SU-DHL-6 (cell line): ENCODE data around the gene TMEM192.
"Not testable (repeated sequence)": the region's sequence is repeated elsewhere in the genome, so short reads cannot be mapped to it uniquely, and the experiment has no call there.

ENCODE experiments used
- H2AFZ ChIP-seq: fragments of 200-600 bp; sonication (generic); 2 replicates; pipeline ENCODE4 v1.6.1; 2014; ENCODE audit warnings: low read depth, mild to moderate bottlenecking, moderate library complexity, mixed read lengths, antibody characterized with exemption, low read length; ENCODE audit not compliant: severe bottlenecking
- H3F3A ChIP-seq: fragments of 200-600 bp; shearing (Covaris generic); 2 replicates; pipeline ENCODE4 v1.6.0; 2016; ENCODE audit warnings: antibody characterized with exemption, mild to moderate bottlenecking; ENCODE audit not compliant: insufficient read depth
- H3K27ac ChIP-seq: fragments of 200-600 bp; sonication (generic); 2 replicates; pipeline ENCODE4 v1.5.1; 2016; ENCODE audit warnings: low read depth, mild to moderate bottlenecking, low read length, moderate library complexity, mixed read lengths
- H3K27me3 ChIP-seq: fragments of 200-600 bp; sonication (generic), shearing (Covaris generic); 2 replicates; pipeline ENCODE4 v1.6.0; 2014; ENCODE audit warnings: mild to moderate bottlenecking, low read length
- H3K36me3 ChIP-seq: fragments of 200-600 bp; sonication (generic); 2 replicates; pipeline ENCODE4 v1.6.1; 2014; ENCODE audit warnings: mild to moderate bottlenecking, low read length, mixed read lengths
- H3K4me2 ChIP-seq: fragments of 300-600, 200-600 bp; shearing (Covaris generic), sonication (generic); 2 replicates; pipeline ENCODE4 v1.6.0; 2014; ENCODE audit warnings: low read length, low read depth, mild to moderate bottlenecking; ENCODE audit not compliant: poor library complexity, severe bottlenecking
- H3K4me3 ChIP-seq: fragments of 200-600 bp; sonication (generic); 2 replicates; pipeline ENCODE4 v1.5.1; 2014; ENCODE audit warnings: antibody characterized with exemption, low read length, mild to moderate bottlenecking, mixed read lengths; ENCODE audit not compliant: insufficient read depth, poor library complexity, severe bottlenecking
- H3K79me2 ChIP-seq: fragments of 200-600 bp; sonication (generic); 2 replicates; pipeline ENCODE4 v1.6.1; 2014; ENCODE audit warnings: mild to moderate bottlenecking, low read length, moderate library complexity; ENCODE audit not compliant: insufficient read depth
- H3K9ac ChIP-seq: fragments of 200-600 bp; sonication (generic); 2 replicates; pipeline ENCODE4 v1.7.0; 2014; ENCODE audit warnings: mild to moderate bottlenecking, low read length
- H3K9me2 ChIP-seq: fragments of 200-600 bp; sonication (generic); replicated peaks from 2 replicates; pipeline ENCODE4 v1.6.1; 2014; ENCODE audit warnings: low read length; ENCODE audit not compliant: insufficient read depth
- H3K9me3 ChIP-seq: fragments of 200-600 bp; sonication (generic); 2 replicates; pipeline ENCODE4 v1.6.1; 2014; ENCODE audit warnings: low read length, mixed read lengths; ENCODE audit not compliant: insufficient read depth
- H4K20me1 ChIP-seq: fragments of 200-600 bp; sonication (generic); 2 replicates; pipeline ENCODE4 v1.6.1; 2014; ENCODE audit warnings: low read depth, mild to moderate bottlenecking, antibody characterized with exemption, low read length, moderate library complexity, mixed read lengths
- EZH2phosphoT487 ChIP-seq: fragments of 200-600 bp; sonication (generic), shearing (Covaris generic); conservative IDR thresholded peaks from 2 replicates; pipeline ENCODE4 v1.6.1; 2018; ENCODE audit warnings: mild to moderate bottlenecking, antibody characterized with exemption, low read length, moderate library complexity, mixed read lengths
- TF ChIP-seq, protein P1 (sequence below): fragments of 200-600 bp; sonication (generic); IDR thresholded peaks from one replicate; pipeline ENCODE4 v1.5.1; 2017; ENCODE audit warnings: antibody characterized with exemption, mild to moderate bottlenecking, low read length, moderate library complexity; ENCODE audit not compliant: insufficient read depth, poor library complexity, severe bottlenecking

TMEM192 gene

DNA sequence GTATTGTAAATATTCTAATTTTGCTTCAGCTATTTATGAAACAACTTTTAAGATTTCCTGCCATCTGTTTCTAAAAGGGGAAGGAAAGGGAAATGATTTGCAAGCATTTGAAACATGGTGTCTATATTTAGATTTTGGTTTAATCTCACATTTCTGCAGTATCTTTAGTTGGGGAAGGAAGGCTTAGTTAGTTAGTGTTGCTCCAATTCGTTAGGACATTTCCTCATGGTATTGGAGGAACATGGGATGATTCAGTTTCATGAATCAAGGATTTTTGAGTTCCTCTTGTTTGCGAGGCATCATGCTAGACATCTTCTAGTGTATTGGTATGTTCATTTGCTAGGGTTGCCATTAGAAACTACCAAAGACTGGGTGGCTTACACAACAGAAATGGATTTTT lies 20.5 kb upstream of the TMEM192 start:
- Histone ChIP-seq H3K79me2 (no peaks in the 10 kb centered on the region), H3F3A (no peaks in the 10 kb centered on the region), H3K4me2 (no peak overlapping the region), H4K20me1 (no peaks in the 10 kb centered on the region), H3K9ac (no peak overlapping the region), H3K36me3 (no peaks in the 10 kb centered on the region), H3K9me3 (no peaks in the 10 kb centered on the region), H3K4me3 (no peak overlapping the region), H3K27me3 (no peaks in the 10 kb centered on the region), H2AFZ (no peak overlapping the region), H3K9me2 (no peaks in the 10 kb centered on the region), H3K27ac (no peak overlapping the region)
- TF ChIP-seq EZH2phosphoT487 = no peak
- TF ChIP-seq, protein P1, sequence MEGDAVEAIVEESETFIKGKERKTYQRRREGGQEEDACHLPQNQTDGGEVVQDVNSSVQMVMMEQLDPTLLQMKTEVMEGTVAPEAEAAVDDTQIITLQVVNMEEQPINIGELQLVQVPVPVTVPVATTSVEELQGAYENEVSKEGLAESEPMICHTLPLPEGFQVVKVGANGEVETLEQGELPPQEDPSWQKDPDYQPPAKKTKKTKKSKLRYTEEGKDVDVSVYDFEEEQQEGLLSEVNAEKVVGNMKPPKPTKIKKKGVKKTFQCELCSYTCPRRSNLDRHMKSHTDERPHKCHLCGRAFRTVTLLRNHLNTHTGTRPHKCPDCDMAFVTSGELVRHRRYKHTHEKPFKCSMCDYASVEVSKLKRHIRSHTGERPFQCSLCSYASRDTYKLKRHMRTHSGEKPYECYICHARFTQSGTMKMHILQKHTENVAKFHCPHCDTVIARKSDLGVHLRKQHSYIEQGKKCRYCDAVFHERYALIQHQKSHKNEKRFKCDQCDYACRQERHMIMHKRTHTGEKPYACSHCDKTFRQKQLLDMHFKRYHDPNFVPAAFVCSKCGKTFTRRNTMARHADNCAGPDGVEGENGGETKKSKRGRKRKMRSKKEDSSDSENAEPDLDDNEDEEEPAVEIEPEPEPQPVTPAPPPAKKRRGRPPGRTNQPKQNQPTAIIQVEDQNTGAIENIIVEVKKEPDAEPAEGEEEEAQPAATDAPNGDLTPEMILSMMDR = no peak

DNA sequence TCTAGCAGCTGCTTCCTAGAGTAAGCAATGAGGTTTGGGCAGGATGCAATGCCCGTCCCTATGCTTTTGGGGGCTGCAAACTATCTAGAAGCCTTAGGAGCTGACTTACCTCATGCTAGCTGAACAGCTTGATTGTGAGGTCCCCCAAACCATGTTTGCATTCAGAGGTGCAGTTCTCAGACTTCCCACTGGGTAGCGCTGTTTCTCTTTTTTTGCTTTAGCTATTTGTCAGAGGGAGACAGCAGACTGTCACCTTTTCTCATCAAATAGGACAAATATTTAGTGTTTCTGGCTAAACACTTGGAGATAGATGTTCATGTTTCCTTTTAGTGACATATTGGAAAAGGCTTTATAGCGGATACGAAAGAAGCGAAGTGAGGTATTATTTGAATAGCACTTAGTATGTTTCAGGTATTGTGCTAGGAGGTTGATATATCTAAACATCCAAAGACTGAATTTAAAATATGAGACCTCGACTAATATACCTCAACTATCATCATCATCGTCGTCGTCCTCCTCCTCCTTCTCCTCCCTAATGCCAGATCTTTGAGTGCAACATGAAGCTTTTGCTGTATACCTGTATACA lies 18.7 kb upstream of the TMEM192 start:
- no peaks in the 10 kb centered on the region for H3K9me3 ChIP-seq
- no peak overlapping the region for H3K27ac ChIP-seq
- no peak overlapping the region for H3K9ac ChIP-seq
- H3K4me2 ChIP-seq = no peak overlapping the region
- no peak overlapping the region for H2AFZ ChIP-seq
- no peak for TF ChIP-seq EZH2phosphoT487
- TF ChIP-seq, protein P1 = peak; percentile 87
- H3K27me3 ChIP-seq = no peaks in the 10 kb centered on the region
- no peaks in the 10 kb centered on the region for H3K79me2 ChIP-seq
- H3K9me2 ChIP-seq = no peaks in the 10 kb centered on the region
- no peaks in the 10 kb centered on the region for H3F3A ChIP-seq
- H4K20me1 ChIP-seq = no peaks in the 10 kb centered on the region
- no peaks in the 10 kb centered on the region for H3K36me3 ChIP-seq
- H3K4me3 ChIP-seq = no peak overlapping the region

DNA sequence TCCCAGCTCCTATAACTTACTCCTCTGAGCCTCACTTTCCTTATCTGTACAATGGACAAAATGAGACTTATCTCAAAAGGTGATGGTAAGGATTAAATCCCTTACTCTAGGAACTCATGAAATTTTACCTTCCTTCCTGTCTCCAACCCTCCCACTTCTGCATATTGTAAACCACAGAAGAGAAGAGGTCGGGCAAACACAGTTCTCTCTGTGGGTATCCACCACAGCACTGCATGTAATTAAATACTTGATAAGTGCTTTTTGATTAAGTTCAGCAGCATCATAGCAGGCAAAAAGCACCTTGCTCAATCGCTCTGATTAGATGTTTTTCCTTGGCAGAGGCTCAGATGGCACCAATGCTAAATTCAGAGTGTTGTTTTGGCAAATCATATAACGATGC lies 17.3 kb upstream of the TMEM192 start:
- no peak overlapping the region for H2AFZ ChIP-seq
- H3K4me2 ChIP-seq = no peak overlapping the region
- H3K4me3 ChIP-seq = no peak overlapping the region
- no peaks in the 10 kb centered on the region for H3F3A ChIP-seq
- no peaks in the 10 kb centered on the region for H3K27me3 ChIP-seq
- H3K9me3 ChIP-seq = no peaks in the 10 kb centered on the region
- no peaks in the 10 kb centered on the region for H3K79me2 ChIP-seq
- no peak for TF ChIP-seq EZH2phosphoT487
- TF ChIP-seq, protein P1 = no peak
- no peaks in the 10 kb centered on the region for H4K20me1 ChIP-seq
- no peaks in the 10 kb centered on the region for H3K9me2 ChIP-seq
- H3K9ac ChIP-seq = no peak overlapping the region
- no peaks in the 10 kb centered on the region for H3K36me3 ChIP-seq
- H3K27ac ChIP-seq = no peak overlapping the region

DNA sequence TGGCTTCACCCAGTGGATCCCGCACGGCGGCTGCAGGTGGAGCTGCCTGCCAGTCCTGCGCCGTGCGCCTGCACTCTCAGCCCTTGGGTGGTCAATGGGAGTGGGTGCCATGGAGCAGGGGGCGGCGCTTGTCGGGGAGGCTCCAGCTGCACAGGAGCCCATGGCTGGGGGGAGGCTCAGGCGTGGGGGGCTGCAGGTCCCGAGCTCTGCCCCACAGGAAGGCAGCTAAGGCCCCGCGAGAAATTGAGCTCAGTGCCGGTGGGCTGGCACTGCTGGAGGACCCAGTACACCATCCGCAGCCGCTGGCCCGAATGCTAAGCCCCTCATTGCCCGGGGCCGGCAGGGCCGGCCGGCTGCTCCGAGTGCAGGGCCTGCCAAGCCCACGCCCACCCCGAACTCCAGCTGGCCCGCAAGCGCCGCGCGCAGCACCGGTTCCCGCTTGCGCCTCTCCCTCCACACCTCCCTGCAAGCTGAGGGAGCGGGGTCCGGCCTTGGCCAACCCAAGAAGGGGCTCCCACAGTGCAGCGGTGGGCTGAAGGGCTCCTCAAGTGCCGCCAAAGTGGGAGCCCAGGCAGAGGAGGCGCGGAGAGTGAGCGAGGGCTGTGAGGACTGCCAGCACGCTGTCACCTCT lies 13.3 kb upstream of the TMEM192 start:
- H3K9me2 ChIP-seq, H3K79me2 ChIP-seq, H3K4me2 ChIP-seq, H3F3A ChIP-seq, H3K9ac ChIP-seq, H3K9me3 ChIP-seq, H3K4me3 ChIP-seq, H2AFZ ChIP-seq, H3K27ac ChIP-seq, H3K36me3 ChIP-seq, H3K27me3 ChIP-seq, H4K20me1 ChIP-seq: not testable (repeated sequence)
